Measurements from ENCODE around the gene LCE3C. TPM values are rescaled to one million over a fixed set of nuclear protein-coding genes. Genes with fewer than 3 reads are reported as not detected.

The LCE3C gene
- total RNA-seq, 2 donors from 2014 or later = not detected

DNA sequence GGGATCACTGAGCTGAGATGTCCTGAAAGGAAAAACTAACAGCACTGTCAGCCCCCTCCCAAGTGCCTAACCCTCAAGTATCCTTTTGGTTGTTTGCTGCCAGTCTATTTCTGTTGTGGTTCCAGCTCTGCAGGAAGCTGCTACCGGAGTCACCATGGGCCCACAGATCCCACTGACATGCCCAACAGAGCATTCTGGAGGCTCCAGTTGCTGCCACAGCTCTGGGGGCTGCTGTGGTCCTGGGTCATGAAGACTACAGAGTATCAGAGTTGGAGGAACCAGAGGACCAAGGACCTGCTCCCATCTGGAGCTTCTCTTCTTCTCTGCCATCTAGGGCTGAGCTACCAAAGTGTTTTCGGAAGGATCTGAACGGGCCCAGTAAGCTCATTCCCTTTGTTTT is 22.0 kb downstream of the LCE3C start:
- H3K9me3 ChIP-seq = no peaks in the 10 kb centered on the region
- DNase-seq (ENCODE audit: low spot score) = no peak
- H3K4me1 ChIP-seq (replicated peaks) = no peaks in the 10 kb centered on the region
- no peak overlapping the region for H3K4me3 ChIP-seq
- no peak for TF ChIP-seq POLR2AphosphoS5 (IDR thresholded peaks at IDR 0.05)
- TF ChIP-seq, protein P1, sequence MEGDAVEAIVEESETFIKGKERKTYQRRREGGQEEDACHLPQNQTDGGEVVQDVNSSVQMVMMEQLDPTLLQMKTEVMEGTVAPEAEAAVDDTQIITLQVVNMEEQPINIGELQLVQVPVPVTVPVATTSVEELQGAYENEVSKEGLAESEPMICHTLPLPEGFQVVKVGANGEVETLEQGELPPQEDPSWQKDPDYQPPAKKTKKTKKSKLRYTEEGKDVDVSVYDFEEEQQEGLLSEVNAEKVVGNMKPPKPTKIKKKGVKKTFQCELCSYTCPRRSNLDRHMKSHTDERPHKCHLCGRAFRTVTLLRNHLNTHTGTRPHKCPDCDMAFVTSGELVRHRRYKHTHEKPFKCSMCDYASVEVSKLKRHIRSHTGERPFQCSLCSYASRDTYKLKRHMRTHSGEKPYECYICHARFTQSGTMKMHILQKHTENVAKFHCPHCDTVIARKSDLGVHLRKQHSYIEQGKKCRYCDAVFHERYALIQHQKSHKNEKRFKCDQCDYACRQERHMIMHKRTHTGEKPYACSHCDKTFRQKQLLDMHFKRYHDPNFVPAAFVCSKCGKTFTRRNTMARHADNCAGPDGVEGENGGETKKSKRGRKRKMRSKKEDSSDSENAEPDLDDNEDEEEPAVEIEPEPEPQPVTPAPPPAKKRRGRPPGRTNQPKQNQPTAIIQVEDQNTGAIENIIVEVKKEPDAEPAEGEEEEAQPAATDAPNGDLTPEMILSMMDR (IDR thresholded peaks at IDR 0.05) = no peak
- intact Hi-C loops (cut with DNase I) = loop anchor here (5.0 kb wide), 1 partner anchor 45 kb away; no protein-coding TSS in a partner anchor
- no peaks in the 10 kb centered on the region for H3K36me3 ChIP-seq
- no peaks in the 10 kb centered on the region for H3K27me3 ChIP-seq (replicated peaks; ENCODE audit: insufficient read depth)
- H3K27ac ChIP-seq = no peak overlapping the region
- 88% methylated on average over 3 of the region's 3 CpGs for WGBS

- no peak for TF ChIP-seq POLR2AphosphoS5 (IDR thresholded peaks at IDR 0.05)
- no peak for TF ChIP-seq POLR2A (IDR thresholded peaks at IDR 0.05)
- TF ChIP-seq, protein P1 (IDR thresholded peaks at IDR 0.05) = no peak
- Histone ChIP-seq H3K9me3 (no peaks in the 10 kb centered on the region), H3K36me3 (no peaks in the 10 kb centered on the region), H3K4me1 (replicated peaks) (no peaks in the 10 kb centered on the region), H3K27ac (no peak within 1 kb of the TSS), H3K4me3 (no peak within 1 kb of the TSS), H3K27me3 (replicated peaks; ENCODE audit: insufficient read depth) (no peaks in the 10 kb centered on the region)
- no peak for DNase-seq (ENCODE audit: low spot score)
- intact Hi-C loops (cut with DNase I) = loop anchor here (5.0 kb wide), 1 partner anchor 46 kb away; no protein-coding TSS in a partner anchor
- WGBS = 56% methylated on average over 10 of the region's 10 CpGs
Observed at GRCh38 chr1:152622803-152623202, 22.8 kb downstream of the LCE3C start, which contains the start of gene LCE3A. Gene LCE3A, minus strand, starts transcription at chr1:152623103. Its CDS starts 0 bp downstream, at chr1:152623103.

- DNase-seq (ENCODE audit: low spot score) = no peak
Observed at GRCh38 chr1:152623203-152623844, 23.3 kb downstream of the LCE3C start.

GRCh38 chr1:152626744-152627143 is 26.7 kb downstream of the LCE3C start:
- no peak overlapping the region for H3K27ac ChIP-seq
- no peaks in the 10 kb centered on the region for H3K9me3 ChIP-seq
- H3K4me1 ChIP-seq (replicated peaks) = no peaks in the 10 kb centered on the region
- no peak for DNase-seq (ENCODE audit: low spot score)
- intact Hi-C loops (cut with DNase I) = no loop called here
- TF ChIP-seq POLR2A (IDR thresholded peaks at IDR 0.05) (no peak), POLR2AphosphoS5 (IDR thresholded peaks at IDR 0.05) (no peak)
- TF ChIP-seq, protein P1 (IDR thresholded peaks at IDR 0.05) = no peak
- 56% methylated on average over 1 of the region's 1 CpG for WGBS
- H3K4me3 ChIP-seq = no peak overlapping the region
- H3K36me3 ChIP-seq = no peaks in the 10 kb centered on the region
- no peaks in the 10 kb centered on the region for H3K27me3 ChIP-seq (replicated peaks; ENCODE audit: insufficient read depth)

More at GRCh38 chr1:152623203-152623844, 23.3 kb downstream of the LCE3C start:
- WGBS = 18% methylated on average over 28 of the region's 29 CpGs
- Histone ChIP-seq H3K36me3 (no peaks in the 10 kb centered on the region), H3K27me3 (replicated peaks; ENCODE audit: insufficient read depth) (no peaks in the 10 kb centered on the region), H3K27ac (no peak overlapping the region), H3K9me3 (no peaks in the 10 kb centered on the region), H3K4me3 (no peak overlapping the region), H3K4me1 (replicated peaks) (no peaks in the 10 kb centered on the region)
- no peak for TF ChIP-seq POLR2A (IDR thresholded peaks at IDR 0.05)
- TF ChIP-seq POLR2AphosphoS5 (IDR thresholded peaks at IDR 0.05) = no peak
- TF ChIP-seq, protein P1 (IDR thresholded peaks at IDR 0.05) = no peak
- intact Hi-C loops (cut with DNase I) = loop anchor here (5.0 kb wide), 1 partner anchor 46 kb away; no protein-coding TSS in a partner anchor

GRCh38 chr1:152630596-152630995 is 30.6 kb downstream of the LCE3C start:
- DNase-seq (ENCODE audit: low spot score) = no peak
- no peaks in the 10 kb centered on the region for H3K36me3 ChIP-seq
- no peak overlapping the region for H3K4me3 ChIP-seq
- WGBS = 96% methylated on average over 3 of the region's 3 CpGs
- intact Hi-C loops (cut with DNase I) = no loop called here
- H3K4me1 ChIP-seq (replicated peaks) = no peaks in the 10 kb centered on the region
- no peak overlapping the region for H3K27ac ChIP-seq
- TF ChIP-seq POLR2AphosphoS5 (IDR thresholded peaks at IDR 0.05) (no peak), POLR2A (IDR thresholded peaks at IDR 0.05) (no peak)
- TF ChIP-seq, protein P1 (IDR thresholded peaks at IDR 0.05) = no peak
- H3K9me3 ChIP-seq = no peaks in the 10 kb centered on the region
- H3K27me3 ChIP-seq (replicated peaks; ENCODE audit: insufficient read depth) = no peaks in the 10 kb centered on the region

Measured in prostate gland (tissue), 2 donors.